Endothelial cell of hepatic sinusoid (primary cell): ENCODE measurements around the gene PRKN.

Experiments
- in situ Hi-C: cut with HindIII; loops from 2 replicates; pipeline ENCODE4 v1.10.0; 2017; ENCODE audit warnings: low sequenced_read_pairs

The PRKN gene

GRCh38 chr6:162727322-162728182 lies at the start of gene PRKN, which contains the start of gene PACRG:
Gene PRKN, minus strand, starts transcription at chr6:162727766.
Gene PACRG, plus strand, starts transcription at chr6:162727974.
- in situ Hi-C loops, result no loop called here

- in situ Hi-C loops, result no loop called here
Measured at GRCh38 chr6:162777091-162777490, 49.5 kb upstream of the PRKN start.

DNA sequence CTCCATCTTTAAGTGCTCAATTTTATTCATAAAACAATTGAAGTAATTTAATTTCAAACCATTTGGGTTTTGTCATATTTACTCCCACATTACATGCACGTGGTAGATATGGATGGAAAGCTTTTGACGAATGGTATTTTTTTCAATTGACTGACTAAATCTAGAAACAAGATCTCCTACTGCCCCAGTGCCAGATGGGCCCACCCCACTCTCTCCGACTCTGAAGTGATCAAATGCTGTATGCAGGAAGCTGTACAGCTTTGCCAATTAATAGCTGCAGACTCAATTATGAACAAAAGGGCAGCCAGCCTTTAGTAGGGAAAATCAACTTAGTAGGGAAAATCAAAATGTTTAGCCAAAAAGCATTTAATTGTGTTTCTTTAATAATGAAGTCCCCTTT lies 46.4 kb upstream of the PRKN start:
- in situ Hi-C loops, result no loop called here

GRCh38 chr6:162772466-162772865 lies 44.9 kb upstream of the PRKN start:
- in situ Hi-C loops, result no loop called here

- in situ Hi-C loops, result no loop called here
Measured at GRCh38 chr6:162770955-162771354, 43.4 kb upstream of the PRKN start.

DNA sequence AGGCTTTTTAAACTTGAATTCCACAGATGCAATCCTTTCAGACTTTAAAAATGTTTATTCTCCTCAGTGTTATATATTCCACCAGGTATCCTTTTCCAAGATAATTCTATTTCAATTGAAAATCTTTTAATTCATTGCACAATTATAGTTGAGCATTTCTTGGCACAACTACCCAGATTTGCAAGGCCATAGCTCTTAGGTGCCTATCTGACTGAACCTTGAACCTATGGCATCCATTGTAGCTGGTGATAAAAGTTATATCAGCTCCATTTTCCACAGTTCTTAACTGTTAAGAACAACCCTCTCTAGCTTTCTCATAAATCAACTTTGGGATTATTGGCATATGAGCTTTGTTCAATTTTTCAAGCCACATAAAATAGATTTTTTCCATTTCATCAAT lies 42.6 kb upstream of the PRKN start:
- in situ Hi-C loops, result no loop called here

GRCh38 chr6:162753775-162754174 lies 26.2 kb upstream of the PRKN start:
- in situ Hi-C loops, result no loop called here

- in situ Hi-C loops, result no loop called here
Measured at GRCh38 chr6:162751211-162751859, 23.8 kb upstream of the PRKN start.

DNA sequence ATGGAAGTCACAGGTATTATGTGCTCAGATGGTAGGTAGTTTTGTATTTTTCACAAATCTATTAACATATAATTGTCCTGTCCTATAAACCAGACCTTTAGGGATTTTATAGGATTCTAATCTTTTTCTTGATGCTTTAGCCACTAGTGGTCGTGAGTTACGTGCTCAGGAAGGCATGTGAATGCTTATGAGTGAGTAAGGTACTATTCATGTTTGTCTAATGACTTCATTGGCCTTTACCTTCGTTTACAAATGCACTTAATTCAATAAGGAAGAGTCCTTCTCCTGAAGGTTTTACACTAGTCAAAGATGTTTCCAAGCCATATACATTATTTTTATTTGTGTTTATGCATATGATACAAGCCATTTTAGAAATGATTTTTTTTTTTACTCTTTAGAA lies 23.2 kb upstream of the PRKN start:
- in situ Hi-C loops, result no loop called here

DNA sequence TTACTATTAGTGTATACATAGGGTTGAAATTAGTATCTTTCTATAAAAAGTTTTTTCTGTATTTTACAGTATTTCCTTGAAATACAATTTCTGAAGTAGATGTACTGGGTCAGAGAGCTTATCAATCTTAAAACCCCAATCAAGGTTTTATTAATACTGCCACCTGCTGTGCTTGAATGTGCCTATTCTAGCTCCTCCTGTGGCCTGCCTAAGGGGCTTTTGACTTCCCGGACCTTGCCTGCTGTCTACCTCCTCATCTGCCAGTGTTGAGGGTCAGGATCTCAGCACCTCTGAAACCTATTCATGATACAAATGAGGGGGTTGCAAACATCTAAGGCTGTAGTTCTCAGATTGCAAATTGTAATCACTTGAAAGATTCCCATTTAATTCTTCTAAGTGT lies 9.4 kb upstream of the PRKN start:
- in situ Hi-C loops, result no loop called here

DNA sequence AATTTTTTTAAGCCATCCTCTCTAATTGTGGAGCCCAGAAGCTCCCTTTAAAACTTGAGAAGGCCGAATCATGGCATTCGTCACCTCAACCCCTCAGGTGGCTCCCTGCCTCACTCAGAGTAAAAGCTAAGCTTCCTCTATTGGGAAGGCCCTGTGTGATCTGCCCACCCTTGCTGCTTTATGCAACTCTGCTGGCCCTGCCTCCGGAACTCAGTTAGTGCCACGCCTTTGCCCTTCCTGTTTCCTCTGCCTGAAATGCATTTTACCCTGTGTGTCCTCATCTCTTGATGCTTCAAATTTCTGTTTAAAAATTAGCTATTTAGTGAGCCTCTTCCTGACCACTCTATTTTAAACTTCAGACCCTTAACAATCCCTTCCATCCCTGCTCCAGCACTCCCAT lies 5.9 kb upstream of the PRKN start:
- in situ Hi-C loops, result no loop called here

- in situ Hi-C loops, result no loop called here
Measured at GRCh38 chr6:162730502-162730901, 2.9 kb upstream of the PRKN start.

DNA sequence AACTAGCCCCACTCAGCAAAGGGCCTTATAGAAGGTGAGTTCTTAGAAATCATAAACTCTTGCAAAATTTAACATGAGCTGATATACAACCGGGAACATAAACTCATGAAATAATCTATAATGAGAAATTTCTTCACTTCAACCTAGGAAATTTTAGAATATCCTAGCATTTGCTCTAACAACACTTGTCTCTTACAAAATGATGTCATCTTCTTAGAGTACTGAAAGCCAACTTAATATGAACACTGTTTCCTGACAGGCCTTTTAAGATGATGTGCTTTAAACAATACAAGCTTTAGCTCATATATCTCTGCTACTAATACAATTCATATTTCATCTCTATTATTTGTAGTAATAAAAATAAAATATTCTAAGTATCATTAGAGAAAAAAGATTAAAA lies 1.1 kb upstream of the PRKN start:
- in situ Hi-C loops, result no loop called here

GRCh38 chr6:162728197-162728596 lies 631 bp upstream of the PRKN start:
- in situ Hi-C loops, result no loop called here

GRCh38 chr6:162726947-162727321 lies 632 bp downstream of the PRKN start:
- in situ Hi-C loops, result no loop called here

GRCh38 chr6:162722633-162723032 lies 4.9 kb downstream of the PRKN start:
- in situ Hi-C loops, result no loop called here

GRCh38 chr6:162722226-162722625 lies 5.3 kb downstream of the PRKN start:
- in situ Hi-C loops, result no loop called here

DNA sequence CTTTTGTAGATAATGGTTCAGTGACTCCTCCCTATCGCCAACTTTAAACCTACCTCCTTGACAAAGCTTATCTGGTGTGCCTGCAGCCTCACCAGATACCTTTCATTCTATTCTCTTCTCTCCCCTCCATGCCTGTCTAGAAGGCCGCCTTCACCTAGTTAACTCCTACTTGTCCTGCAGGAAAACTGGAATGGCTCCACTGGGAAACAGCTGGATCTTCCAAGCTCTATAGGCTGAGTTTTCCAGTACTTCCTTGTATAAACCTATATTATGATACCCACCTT lies 6.2 kb downstream of the PRKN start:
- in situ Hi-C loops, result no loop called here

DNA sequence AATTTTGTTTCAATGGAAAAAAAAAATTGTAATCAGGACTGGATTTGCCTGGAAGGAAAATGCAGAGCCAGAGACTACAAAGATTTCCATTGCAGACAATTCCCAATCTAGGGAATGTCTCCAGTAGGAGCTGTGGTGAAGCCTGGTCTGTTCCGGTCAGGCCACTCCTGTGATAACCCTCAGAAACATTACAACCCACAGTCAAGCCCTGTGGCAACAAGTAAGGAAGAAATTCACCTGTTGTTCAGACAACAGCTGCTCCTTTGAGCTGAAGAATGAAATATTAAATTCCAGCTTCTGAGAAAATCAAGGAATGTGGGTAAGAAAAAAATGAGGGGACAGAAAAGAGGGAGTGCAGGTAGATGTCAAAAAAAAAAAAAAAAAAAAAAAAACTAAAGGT lies 8.0 kb downstream of the PRKN start:
- in situ Hi-C loops, result no loop called here

- in situ Hi-C loops, result no loop called here
Measured at GRCh38 chr6:162715601-162716000, 12.0 kb downstream of the PRKN start.

DNA sequence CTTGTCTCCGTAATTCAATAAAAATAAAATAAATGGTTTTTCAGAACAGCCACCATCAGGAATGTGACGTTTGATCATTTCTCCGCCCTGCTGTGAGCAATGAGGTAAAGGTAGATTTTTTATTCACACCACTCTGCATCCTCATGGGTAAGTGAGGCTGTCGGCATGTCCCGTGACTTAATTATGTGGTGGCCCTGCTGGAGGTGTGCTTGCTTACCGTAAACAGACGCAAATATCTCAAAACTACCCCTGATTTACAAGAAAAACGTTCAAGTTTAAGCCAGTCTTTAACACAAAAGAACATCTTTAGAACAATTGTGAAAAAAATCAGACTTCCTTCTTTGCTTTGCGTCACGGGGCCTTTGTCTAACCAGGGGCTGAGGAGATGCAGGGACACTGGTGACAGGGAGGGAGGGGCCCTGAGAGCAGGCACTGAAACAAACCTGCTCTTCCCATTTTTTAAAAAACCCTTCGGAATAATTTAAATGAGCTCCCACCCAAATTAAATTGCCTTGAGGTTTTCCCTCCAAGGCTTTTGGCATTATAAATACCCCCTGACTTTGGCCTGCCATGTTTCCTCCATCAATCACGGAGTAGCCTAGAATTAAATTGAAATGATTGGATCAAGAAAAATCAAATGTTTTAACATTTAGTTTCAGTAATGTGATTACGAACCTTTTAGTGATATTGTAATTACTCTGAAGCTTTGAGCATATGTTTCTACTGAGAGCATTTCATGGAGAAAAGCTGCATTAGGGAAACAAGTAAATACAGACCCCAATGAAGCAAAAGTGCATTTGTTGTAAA lies 13.4 kb downstream of the PRKN start:
- in situ Hi-C loops, result no loop called here

DNA sequence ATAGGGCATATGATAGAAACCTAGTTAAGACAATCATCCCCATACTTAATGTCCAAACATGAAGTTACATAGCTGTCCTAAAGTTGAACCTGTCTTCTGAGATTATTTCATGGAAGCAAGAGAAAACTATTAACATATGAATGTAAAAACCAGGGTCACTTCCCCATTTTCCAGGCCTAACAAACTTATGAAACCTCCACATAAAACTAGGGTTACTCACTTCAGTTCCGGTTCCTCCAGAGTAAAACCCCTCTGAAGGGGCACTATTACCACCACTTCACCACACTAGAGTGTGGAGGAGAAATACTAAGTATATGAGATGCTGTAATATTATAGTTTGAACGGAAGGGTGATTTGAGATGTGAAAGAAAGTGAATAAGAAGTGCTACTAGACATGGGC lies 14.9 kb downstream of the PRKN start:
- in situ Hi-C loops, result no loop called here
